NCI-H2171 (cell line): ENCODE results near the gene FUCA1.
A peak's percentile ranks its signal among the peaks of the same experiment; 100 is the strongest.
"Not testable (repeated sequence)": the region's sequence is repeated elsewhere in the genome, so short reads cannot be mapped to it uniquely, and the experiment has no call there.

Source experiments
- DNase-seq: peaks from one replicate; lab custom pipeline; 2025; lab: John Stamatoyannopoulos, UW

Gene FUCA1

GRCh38 chr1:23895993-23896392 lies 27.9 kb upstream of the FUCA1 start:
- no peak for DNase-seq

DNA sequence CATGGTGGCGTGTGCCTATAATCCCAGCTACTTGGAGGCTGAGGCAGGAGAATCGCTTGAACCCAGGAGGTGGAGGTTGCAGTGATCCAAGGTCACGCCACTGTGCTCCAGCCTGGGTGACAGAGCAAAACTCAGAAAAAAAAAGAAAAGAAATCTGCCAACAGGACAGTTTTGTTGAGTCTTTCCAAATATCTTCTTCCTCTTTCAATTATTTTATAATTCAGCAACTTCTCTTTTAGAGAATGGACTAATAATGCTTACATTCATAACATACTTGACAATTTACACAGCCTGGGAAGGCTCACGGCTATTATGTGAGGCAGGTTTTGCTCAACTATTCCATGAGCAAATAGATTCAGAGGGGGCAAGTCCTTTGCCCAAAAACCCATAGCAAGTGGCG lies 27.0 kb upstream of the FUCA1 start:
- DNase-seq = no peak

DNA sequence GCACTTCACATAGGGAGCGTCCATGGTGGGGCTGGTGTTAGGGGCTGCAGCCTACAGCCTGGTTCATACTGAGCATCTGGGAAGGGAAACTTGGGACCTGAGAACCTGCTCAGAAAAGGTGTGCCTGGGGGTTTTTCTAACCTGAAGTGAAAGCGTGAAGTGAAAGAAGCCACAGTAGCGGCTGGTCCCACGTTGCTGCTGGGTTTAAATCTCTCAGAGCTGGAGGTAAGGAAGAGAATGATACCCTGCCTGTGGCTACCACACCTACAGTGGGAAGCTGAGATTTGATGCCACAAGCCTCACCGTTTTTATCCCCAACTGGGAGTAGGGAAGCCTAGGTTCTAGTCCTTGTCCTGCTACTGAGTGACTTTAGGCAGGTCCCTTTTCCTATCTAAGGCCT lies 21.0 kb upstream of the FUCA1 start:
- no peak for DNase-seq

GRCh38 chr1:23885222-23885621 lies 17.1 kb upstream of the FUCA1 start:
- no peak for DNase-seq

GRCh38 chr1:23882746-23883145 lies 14.7 kb upstream of the FUCA1 start:
- no peak for DNase-seq

DNA sequence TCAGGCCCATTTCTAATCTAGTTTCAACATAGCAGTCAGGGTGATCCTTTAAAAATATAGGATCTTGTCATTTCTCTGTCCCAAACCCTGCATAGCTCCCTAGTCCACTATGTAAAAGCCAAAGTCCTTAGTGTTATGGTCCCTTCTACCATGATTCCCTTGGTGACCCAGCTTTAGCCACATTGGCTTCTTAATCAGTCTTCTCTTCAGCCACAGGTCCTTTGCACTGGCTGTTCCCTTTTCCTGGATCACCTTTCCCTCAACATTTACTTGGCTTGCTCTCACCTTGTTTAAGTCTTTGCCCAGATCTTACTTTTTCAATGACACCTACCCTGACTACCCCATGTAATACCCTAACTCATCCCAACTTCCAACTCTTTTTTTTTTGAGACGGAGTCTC lies 11.7 kb upstream of the FUCA1 start:
- DNase-seq = no peak

GRCh38 chr1:23878668-23879067 lies 10.6 kb upstream of the FUCA1 start:
- DNase-seq = no peak

DNA sequence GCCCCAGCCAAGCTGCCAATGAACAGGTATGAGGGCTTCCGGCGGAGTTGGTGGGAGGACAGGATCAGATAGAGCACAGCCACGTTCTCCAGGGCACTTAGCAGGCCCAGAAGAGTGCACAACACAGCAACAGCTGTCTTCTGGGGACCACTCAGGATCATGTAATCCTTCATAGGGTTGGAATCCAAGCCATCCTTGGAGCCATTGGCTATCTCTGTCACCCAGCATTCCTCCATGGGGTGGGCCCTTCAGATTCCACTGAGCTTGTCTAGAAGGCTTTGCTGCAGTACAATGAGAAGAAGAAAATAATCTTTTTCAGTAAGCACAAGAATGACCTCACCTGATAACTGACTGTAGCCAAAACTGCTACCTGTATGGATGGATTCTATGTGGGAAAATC lies 7.3 kb upstream of the FUCA1 start:
- no peak for DNase-seq

- DNase-seq = no peak
Observed at GRCh38 chr1:23872421-23872820, 4.3 kb upstream of the FUCA1 start.

GRCh38 chr1:23869051-23869450 lies 961 bp upstream of the FUCA1 start:
- no peak for DNase-seq

GRCh38 chr1:23868557-23869016 lies 497 bp upstream of the FUCA1 start:
- DNase-seq = peak; percentile 57

DNA sequence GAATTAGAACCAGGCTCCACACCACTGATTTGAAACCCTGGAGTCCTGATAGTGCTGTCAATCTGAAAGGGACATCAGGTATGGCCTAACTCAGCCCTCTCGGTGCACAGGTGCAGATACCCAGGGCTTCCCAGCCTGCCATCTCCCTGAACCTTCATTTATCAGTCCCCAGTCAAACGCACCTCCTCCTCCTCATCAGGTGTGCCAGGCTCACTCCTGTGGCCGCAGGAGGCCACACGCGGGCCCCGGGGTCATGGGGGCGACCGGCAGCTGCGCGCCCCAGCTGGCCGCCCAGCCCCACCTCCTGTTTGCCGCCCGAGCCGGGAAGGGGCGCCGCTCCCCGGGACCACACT lies 572 bp downstream of the FUCA1 start:
- DNase-seq = no peak

- DNase-seq = no peak
Observed at GRCh38 chr1:23865543-23865930, 2.6 kb downstream of the FUCA1 start.

DNA sequence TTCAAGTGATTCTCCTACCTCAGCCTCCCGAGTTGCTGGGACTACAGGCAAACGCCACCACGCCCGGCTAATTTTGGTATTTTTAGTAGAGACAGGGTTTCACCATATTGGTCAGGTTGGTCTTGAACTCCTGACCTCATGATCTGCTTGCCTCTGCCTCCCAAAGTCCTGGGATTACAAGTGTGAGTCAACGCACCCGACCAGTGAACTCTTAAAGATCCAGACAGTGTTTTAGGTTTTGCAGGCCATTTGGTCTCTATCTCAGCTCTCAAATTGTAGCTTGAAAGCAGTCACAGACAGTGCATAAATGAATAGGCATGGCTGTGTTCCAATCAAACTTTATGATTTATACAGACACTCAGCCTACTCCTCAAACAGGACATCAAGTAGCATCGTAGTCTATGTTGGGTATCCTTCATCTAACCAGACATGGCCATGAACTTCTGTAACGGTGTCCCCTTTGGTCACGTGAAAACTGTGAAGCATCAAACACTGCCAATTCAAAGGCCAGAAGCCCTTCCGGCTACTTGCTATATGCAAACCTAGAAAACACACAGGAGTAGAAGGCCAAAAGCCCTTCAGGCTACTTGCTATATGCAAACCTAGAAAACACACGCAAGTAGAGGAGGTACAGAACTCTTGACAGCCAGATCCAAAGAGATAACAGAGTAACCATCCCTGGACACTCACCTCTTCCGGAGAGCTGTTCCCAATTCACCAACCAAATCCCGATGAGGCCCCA lies 3.1 kb downstream of the FUCA1 start:
- no peak for DNase-seq

- no peak for DNase-seq
Observed at GRCh38 chr1:23862640-23863039, 5.5 kb downstream of the FUCA1 start.

DNA sequence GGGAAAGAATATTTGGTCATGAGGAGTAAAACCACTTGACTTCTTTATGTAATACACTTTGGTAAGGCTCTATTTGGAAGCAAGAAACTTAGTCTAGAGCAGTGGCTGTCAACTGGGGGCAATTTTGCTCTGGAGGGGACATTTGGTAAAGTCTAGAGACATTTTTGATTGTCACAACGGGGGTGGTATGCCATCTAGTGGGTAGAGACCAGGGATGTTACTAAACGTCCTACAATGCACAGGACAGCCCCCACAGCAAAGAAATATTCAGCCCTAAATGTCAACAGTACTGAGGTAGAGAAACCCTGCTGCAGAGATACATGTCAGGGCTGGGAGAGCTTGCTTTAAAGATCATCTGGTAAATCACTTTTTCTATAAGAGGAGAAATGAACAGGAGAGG lies 13.5 kb downstream of the FUCA1 start:
- DNase-seq = no peak

- DNase-seq = not testable (repeated sequence)
Observed at GRCh38 chr1:23853124-23853523, 15.0 kb downstream of the FUCA1 start.

DNA sequence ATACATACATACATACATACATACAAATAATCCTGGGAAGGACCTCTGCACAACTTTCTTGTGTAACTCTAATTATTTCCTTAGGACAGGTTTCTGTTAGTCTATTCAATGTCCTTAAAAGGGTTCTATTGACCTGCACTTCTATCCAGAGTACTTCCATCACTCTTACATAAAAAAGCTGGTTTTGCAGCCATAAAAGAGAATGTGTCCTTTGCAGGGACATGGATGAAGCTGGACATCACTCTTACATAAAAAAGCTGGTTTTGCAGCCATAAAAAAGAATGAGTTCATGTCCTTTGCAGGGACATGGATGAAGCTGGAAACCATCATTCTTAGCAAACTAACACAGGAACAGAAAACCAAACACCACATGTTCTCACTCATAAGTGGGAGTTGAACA lies 16.7 kb downstream of the FUCA1 start:
- DNase-seq = not testable (repeated sequence)

DNA sequence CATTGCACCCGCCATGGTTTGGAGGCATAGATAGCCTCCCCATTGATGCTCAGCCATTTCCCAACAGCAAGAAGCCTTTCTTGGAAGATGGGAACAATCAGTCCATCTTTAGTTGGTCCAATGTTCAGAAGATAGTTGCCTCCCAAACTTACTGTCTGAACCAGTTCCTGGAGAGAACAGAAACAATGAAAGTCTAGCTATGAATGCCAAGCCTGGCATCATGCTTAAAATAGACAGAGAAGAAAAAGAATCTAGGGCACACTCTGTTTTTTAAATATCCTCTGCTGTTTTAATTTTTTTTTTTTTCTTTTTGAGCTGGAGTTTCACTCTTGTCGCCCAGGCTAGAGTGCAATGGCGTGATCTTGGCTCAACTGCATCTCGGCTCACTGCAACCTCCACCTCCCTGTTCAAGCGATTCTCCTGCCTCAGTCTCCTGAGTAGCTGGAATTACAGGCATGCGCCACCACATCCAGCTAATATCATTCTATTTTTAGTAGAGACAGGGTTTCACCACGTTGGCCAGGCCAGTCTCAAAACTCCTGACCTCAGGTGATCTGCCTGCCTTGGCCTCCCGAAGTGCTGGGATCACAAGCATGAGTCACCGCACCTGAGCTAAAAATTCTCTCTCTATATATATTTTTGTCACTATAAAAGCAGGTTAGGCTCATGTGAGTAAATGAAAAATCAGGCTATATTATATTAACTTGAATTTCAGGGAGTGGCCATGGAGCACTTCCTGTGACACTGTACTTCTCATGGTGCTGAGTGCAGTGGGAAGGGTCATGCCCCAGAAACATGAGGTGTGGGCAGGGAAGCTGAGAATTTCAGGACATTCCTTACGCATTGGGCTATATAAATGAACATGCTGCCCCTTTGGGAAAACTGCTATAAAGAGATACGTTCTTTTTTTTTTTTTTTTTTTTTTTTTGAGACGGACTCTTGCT lies 19.1 kb downstream of the FUCA1 start:
- no peak for DNase-seq

DNA sequence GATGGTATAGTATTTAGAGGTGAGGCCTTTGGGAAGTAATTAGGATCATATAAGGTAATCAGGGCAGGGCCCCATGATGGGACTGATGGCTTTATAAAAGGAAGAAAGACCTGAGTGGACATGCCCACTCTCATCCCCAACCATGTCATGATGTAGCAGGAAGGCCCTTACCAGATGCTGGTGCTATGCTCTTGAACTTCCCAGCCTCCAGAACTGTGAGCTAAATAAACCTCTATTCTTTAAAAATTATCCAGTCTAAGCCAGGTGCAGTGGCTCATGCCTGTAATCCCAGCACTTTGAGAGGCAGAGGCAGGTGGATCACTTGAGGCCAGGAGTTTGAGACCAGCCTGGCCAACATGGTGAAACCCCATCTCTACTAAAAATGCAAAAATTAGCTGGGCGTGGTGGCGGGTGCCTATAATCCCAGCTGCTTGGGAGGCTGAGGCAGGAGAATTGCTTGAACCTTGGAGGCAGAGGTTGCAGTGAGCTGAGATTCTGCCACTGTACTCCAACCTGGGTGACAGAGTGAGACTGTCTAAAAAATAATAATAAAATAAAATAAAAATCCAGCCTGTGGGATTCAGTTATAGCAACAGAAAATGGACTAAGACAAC lies 20.5 kb downstream of the FUCA1 start:
- DNase-seq = not testable (repeated sequence)

DNA sequence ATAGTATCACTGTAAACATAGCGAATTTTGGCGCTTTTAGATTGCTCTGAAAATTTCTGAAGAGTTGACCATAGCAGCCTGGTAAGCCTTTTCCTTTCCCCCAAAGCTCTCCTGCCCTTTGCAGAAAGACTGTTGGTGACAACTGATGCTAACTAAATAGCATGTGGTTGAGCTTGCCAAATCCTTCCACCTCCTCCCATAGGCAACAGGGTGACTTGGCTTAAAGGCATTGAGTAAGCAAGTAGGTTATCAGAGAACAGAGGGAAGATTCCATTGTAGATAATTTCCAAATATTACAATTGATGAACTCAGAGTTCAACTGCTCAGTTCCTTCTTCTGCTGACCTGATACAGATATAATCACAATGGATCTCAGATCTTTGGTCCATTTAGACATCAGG lies 22.9 kb downstream of the FUCA1 start:
- no peak for DNase-seq

DNA sequence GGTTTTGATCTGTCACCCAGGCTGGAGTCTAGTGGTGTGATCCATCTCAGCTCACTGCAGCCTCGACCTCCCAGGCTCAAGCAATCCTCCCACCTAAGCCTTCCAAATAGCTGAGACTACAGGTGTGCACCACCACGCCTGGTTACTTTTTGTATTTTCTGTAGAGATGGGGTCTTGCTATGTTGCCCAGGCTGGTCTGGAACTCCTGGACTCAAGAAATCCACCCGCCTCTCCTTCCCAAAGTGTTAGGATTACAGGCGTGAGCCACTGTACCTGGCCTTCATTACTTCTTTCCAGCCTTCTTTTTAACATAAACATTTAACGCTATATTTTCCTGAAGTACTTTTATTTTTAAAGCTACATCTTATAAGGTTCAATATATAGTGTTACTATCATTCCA lies 24.4 kb downstream of the FUCA1 start:
- DNase-seq = no peak

GRCh38 chr1:23838401-23838866 lies 29.7 kb downstream of the FUCA1 start:
- peak; percentile 78 for DNase-seq
